PFSK-1 (cell line): ENCODE results near the gene WNT3A.

ENCODE experiments used
- POLR2AphosphoS5 ChIP-seq: IDR thresholded peaks from 2 replicates; pipeline ENCODE4 v1.6.1; 2012; ENCODE audit warnings: low read depth, mild to moderate bottlenecking, control low read depth, low read length, moderate library complexity
- SIN3A ChIP-seq: IDR thresholded peaks from 2 replicates; pipeline ENCODE4 v1.6.1; 2012; ENCODE audit warnings: mild to moderate bottlenecking, low read length, moderate library complexity, borderline replicate concordance; ENCODE audit not compliant: insufficient read depth
- TF ChIP-seq, protein P1 (sequence below), 2 experiments: IDR thresholded peaks; 2 replicates each; pipeline versions ENCODE4 v1.6.1 to v1.8.0; 2011 to 2012; ENCODE audit warnings: low read depth in 2 of 2, low read length in 2 of 2, control low read depth in 1 of 2, inconsistent platforms in 1 of 2, mild to moderate bottlenecking in 1 of 2, moderate library complexity in 1 of 2; ENCODE audit not compliant: insufficient read depth in 1 of 2

GRCh38 chr1:228096416-228097332, 89.9 kb downstream of the WNT3A start:
- TF ChIP-seq, protein P1, sequence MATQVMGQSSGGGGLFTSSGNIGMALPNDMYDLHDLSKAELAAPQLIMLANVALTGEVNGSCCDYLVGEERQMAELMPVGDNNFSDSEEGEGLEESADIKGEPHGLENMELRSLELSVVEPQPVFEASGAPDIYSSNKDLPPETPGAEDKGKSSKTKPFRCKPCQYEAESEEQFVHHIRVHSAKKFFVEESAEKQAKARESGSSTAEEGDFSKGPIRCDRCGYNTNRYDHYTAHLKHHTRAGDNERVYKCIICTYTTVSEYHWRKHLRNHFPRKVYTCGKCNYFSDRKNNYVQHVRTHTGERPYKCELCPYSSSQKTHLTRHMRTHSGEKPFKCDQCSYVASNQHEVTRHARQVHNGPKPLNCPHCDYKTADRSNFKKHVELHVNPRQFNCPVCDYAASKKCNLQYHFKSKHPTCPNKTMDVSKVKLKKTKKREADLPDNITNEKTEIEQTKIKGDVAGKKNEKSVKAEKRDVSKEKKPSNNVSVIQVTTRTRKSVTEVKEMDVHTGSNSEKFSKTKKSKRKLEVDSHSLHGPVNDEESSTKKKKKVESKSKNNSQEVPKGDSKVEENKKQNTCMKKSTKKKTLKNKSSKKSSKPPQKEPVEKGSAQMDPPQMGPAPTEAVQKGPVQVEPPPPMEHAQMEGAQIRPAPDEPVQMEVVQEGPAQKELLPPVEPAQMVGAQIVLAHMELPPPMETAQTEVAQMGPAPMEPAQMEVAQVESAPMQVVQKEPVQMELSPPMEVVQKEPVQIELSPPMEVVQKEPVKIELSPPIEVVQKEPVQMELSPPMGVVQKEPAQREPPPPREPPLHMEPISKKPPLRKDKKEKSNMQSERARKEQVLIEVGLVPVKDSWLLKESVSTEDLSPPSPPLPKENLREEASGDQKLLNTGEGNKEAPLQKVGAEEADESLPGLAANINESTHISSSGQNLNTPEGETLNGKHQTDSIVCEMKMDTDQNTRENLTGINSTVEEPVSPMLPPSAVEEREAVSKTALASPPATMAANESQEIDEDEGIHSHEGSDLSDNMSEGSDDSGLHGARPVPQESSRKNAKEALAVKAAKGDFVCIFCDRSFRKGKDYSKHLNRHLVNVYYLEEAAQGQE (IDR thresholded peaks at IDR 0.05; ENCODE audit: insufficient read depth in 1 of 2, low read depth in 2 of 2, low read length in 2 of 2): no peak
- TF ChIP-seq POLR2AphosphoS5: 0 out of 2 replicates have a peak, but pooled peaks have one; percentile 11
- TF ChIP-seq SIN3A: no peak
